Activated T-helper 1 cell treated with anti-CD3 and anti-CD28 coated beads, Interleukin-12 subunit alpha, Interleukin-12 subunit beta, Interleukin-2, Interleukin-4 antibody, amounts not matched to agents 30 ng/mL and 10 ng/mL and 1 ng/mL, durations not matched to agents 14 hours and 24 hours and 36 hours (primary cell): ENCODE measurements around the gene CTDSP2. TPM values are rescaled to one million over a fixed set of nuclear protein-coding genes. Genes with fewer than 3 reads are reported as not detected.

ENCODE experiments used
- DNase-seq: peaks from one replicate; pipeline ENCODE4 v3.0.0; 2021; ENCODE audit warnings: low spot score
- H3K27ac Mint-ChIP-seq: one replicate; pipeline ENCODE4 v1.8.0; 2021; ENCODE audit warnings: mild to moderate bottlenecking, mixed read lengths
- H3K27me3 Mint-ChIP-seq: one replicate; pipeline ENCODE4 v1.8.0; 2022; ENCODE audit warnings: mild to moderate bottlenecking, moderate library complexity, mixed read lengths; ENCODE audit not compliant: insufficient read depth
- H3K36me3 Mint-ChIP-seq: one replicate; pipeline ENCODE4 v1.8.0; 2021; ENCODE audit warnings: low read depth, mixed read lengths
- H3K4me1 Mint-ChIP-seq: one replicate; pipeline ENCODE4 v1.8.0; 2021; ENCODE audit warnings: low read depth, mixed read lengths
- H3K4me3 Mint-ChIP-seq: one replicate; pipeline ENCODE4 v1.8.0; 2021; ENCODE audit warnings: mild to moderate bottlenecking, moderate library complexity, mixed read lengths
- H3K9me3 Mint-ChIP-seq: one replicate; pipeline ENCODE4 v1.8.0; 2021; ENCODE audit warnings: mixed read lengths
- intact Hi-C: fragments of 100-400 bp; cut with micrococcal nuclease; formaldehyde crosslinking; loops from one replicate; pipeline ENCODE4 v1.15.1; 2024
- total RNA-seq: library from RNA; stranded (reverse); gene quantifications from 2 replicates; pipeline ENCODE4 v1.2.3, GENCODE V29; 2022

The CTDSP2 gene
- total RNA-seq, 1 donor from 2014 or later, result 96.5 TPM

DNA sequence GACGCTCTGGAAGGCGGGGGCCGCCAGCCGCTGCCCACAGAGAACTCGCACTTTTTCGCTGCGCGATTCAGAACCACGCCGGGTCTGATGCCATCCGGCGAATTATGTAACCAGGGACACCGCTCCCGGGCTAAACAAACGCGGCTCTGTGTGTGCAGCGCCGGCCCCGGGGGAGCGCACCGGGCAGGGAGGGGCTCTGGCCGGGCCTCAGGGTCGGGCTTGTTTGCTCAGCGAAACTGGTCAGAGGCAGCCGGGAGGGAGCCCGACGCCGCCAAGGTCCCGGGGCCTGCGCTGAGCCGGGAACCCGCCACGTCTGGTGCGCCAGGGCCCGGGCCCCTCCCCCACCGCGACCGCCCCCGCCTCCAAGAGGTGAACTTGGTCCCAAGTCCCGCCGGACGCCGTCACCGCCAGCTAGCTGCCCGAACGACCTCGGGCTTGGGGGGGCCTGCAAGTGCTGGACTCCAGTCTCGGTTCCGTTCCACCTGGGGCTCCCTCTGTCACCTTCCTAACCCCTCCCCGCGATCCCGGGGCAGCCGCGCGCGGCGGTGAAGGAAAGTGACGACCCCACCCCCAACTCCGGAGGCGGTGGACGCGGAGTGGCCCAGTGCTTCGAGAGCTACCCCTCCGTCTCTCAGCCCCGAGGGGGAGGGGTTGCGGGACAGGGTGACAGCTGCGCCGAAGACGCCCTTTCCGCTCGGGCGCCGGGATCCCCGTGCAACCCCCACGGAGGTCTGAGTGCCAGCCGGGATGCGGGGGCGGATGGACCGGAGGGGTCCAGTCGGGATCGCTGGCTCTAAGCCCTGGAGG, 848 bp downstream of the CTDSP2 start:
- intact Hi-C loops, result loop anchor here (1.0 to 5.0 kb wide), 6 partner anchors 14 to 368 kb away; partner anchors contain the start of genes ARHGAP9, CDK4, DDIT3 and MBD6
- peaks cover 9% of the 10 kb centered on the region for H3K36me3 Mint-ChIP-seq
- H3K9me3 Mint-ChIP-seq, result no peaks in the 10 kb centered on the region
- H3K27me3 Mint-ChIP-seq, result peaks cover 7% of the 10 kb centered on the region
- H3K27ac Mint-ChIP-seq, result peak overlapping the region; percentile 79
- H3K4me3 Mint-ChIP-seq, result peak overlapping the region; percentile 85
- DNase-seq, result peak; percentile 38
- peaks cover 44% of the 10 kb centered on the region for H3K4me1 Mint-ChIP-seq

- intact Hi-C loops, result loop anchor here (1.0 to 5.0 kb wide), 4 partner anchors 14 to 577 kb away; partner anchors contain the start of genes ARHGAP9, DDIT3 and MBD6
- Mint-ChIP-seq H3K9me3 (no peaks in the 10 kb centered on the region), H3K36me3 (peaks cover 9% of the 10 kb centered on the region), H3K4me1 (peaks cover 51% of the 10 kb centered on the region), H3K27ac (peak overlapping the region; percentile 87), H3K27me3 (peaks cover 3% of the 10 kb centered on the region), H3K4me3 (peak overlapping the region; percentile 85)
- DNase-seq, result no peak
Observed at GRCh38 chr12:57844709-57845477, 1.6 kb downstream of the CTDSP2 start.

GRCh38 chr12:57842342-57843294, 3.9 kb downstream of the CTDSP2 start:
- H3K27ac Mint-ChIP-seq, result peak overlapping the region; percentile 1
- peak overlapping the region; percentile 85 for H3K4me3 Mint-ChIP-seq
- no peak for DNase-seq
- no peaks in the 10 kb centered on the region for H3K27me3 Mint-ChIP-seq
- peaks cover 74% of the 10 kb centered on the region for H3K4me1 Mint-ChIP-seq
- H3K36me3 Mint-ChIP-seq, result peaks cover 12% of the 10 kb centered on the region
- no peaks in the 10 kb centered on the region for H3K9me3 Mint-ChIP-seq
- intact Hi-C loops, result loop anchor here (5.0 kb wide), 1 partner anchor 580 kb away; no protein-coding TSS in a partner anchor

DNA sequence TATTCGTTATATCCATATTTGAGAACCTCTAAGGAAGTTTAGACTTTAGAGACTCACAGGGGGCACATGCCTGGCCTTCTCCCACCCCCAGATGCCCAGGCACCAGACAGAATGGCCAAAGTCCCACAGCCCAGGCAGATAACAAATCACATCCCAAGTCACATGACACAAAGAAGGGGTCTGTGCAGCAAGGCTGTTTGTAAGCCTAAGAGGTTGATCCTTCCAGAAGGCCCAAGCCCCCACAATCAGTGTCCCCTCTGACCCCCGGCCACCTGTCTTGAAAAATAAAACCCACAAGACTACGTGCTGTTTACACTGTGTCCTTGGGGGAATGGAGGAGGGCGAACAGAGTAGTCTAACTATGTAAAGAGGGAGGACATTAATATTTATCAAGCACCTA, 5.1 kb downstream of the CTDSP2 start:
- H3K27ac Mint-ChIP-seq, result no peak overlapping the region
- H3K4me1 Mint-ChIP-seq, result peaks cover 79% of the 10 kb centered on the region
- H3K36me3 Mint-ChIP-seq, result peaks cover 12% of the 10 kb centered on the region
- H3K4me3 Mint-ChIP-seq, result no peak overlapping the region
- H3K9me3 Mint-ChIP-seq, result no peaks in the 10 kb centered on the region
- intact Hi-C loops, result loop anchor here (5.0 kb wide), 1 partner anchor 581 kb away; no protein-coding TSS in a partner anchor
- DNase-seq, result no peak
- no peaks in the 10 kb centered on the region for H3K27me3 Mint-ChIP-seq

DNA sequence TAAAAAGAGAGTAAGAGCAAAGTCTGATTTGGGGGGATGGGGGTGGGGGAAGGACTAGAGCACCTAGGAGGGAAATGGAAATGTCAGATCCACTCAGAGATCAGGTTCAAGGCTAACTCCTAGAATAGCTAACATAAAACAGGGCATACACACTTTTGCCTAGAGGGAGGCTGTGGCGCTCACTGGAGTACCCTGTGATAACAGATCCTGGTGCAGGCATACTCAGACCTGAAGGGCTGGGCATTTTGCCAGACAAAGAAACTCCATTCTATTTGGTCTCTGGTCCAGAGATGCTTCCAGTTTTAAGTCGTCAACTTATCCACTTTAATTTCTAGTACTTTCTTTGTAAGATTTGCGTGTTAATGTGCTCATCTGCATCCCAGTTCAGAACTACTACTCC, 5.8 kb downstream of the CTDSP2 start:
- H3K27ac Mint-ChIP-seq, result no peak overlapping the region
- no peaks in the 10 kb centered on the region for H3K9me3 Mint-ChIP-seq
- intact Hi-C loops, result loop anchor here (5.0 kb wide), 1 partner anchor 582 kb away; no protein-coding TSS in a partner anchor
- H3K4me1 Mint-ChIP-seq, result peaks cover 86% of the 10 kb centered on the region
- no peak overlapping the region for H3K4me3 Mint-ChIP-seq
- DNase-seq, result no peak
- H3K36me3 Mint-ChIP-seq, result peaks cover 12% of the 10 kb centered on the region
- no peaks in the 10 kb centered on the region for H3K27me3 Mint-ChIP-seq

- DNase-seq, result no peak
- Mint-ChIP-seq H3K4me3 (no peak overlapping the region), H3K27ac (peak overlapping the region; percentile 85), H3K9me3 (no peaks in the 10 kb centered on the region), H3K27me3 (no peaks in the 10 kb centered on the region), H3K4me1 (peaks cover 93% of the 10 kb centered on the region), H3K36me3 (peaks cover 12% of the 10 kb centered on the region)
- intact Hi-C loops, result loop anchor here (2.0 to 5.0 kb wide), 2 partner anchors 59 to 582 kb away; no protein-coding TSS in a partner anchor
Observed at GRCh38 chr12:57839996-57840395, 6.5 kb downstream of the CTDSP2 start.

- intact Hi-C loops, result loop anchor here (1.0 to 2.0 kb wide), 2 partner anchors 9 to 60 kb away; no protein-coding TSS in a partner anchor
- Mint-ChIP-seq H3K9me3 (no peaks in the 10 kb centered on the region), H3K4me3 (peak overlapping the region; percentile 68), H3K4me1 (peaks cover 92% of the 10 kb centered on the region), H3K36me3 (peaks cover 8% of the 10 kb centered on the region), H3K27me3 (no peaks in the 10 kb centered on the region), H3K27ac (peak overlapping the region; percentile 85)
- DNase-seq, result peak; percentile 24
Observed at GRCh38 chr12:57838594-57839302, 7.8 kb downstream of the CTDSP2 start.

- Mint-ChIP-seq H3K4me3 (peak overlapping the region; percentile 42), H3K4me1 (peaks cover 92% of the 10 kb centered on the region), H3K27ac (peak overlapping the region; percentile 85), H3K27me3 (no peaks in the 10 kb centered on the region), H3K9me3 (no peaks in the 10 kb centered on the region), H3K36me3 (peaks cover 10% of the 10 kb centered on the region)
- intact Hi-C loops, result loop anchor here (1.0 to 2.0 kb wide), 2 partner anchors 9 to 61 kb away; no protein-coding TSS in a partner anchor
- DNase-seq, result no peak
Observed at GRCh38 chr12:57837864-57838562, 8.5 kb downstream of the CTDSP2 start.

DNA sequence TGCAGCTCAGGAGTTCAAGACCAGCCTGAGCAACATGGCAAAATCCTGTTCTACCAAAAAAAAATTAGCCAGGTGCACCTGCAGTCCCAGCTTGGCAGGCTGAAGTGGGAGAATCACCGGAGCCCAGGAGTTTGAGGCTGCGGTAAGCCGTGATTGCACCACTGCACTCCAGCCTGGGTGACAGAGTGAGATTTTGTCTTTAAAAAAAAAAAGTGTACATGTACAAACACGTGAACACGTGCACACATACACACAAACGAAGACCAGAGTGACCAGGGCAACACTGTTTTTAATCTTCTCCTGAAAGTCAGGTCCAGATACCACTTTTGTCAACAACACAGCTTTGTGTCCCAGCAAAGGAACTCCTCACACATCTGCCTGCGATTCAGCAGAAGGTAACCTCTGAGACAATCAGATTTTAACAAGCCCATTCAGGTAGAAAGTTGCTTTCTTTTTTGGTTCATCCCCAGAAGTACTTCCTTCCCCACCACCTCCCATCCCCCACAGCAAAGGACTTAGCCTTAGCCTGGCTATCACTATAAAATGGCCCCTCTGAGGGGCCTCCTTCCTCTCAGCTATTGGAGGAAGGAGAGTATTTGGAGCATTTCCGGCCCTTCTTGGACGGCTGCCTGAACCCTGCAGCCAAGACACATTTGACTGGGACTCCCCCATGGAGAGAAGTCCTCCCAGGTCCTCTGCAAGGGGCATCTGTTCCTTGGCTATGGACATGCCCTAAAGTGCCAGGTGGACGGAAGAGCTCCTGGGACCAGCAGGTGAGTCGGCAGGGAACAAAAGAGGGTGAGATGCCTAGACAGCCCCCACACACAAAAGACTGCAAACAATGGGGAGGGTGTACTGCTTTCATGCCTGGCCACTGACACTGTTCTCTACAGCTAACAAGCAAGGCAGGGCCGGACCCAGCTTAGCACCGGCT, 9.8 kb downstream of the CTDSP2 start:
- Mint-ChIP-seq H3K27ac (peak overlapping the region; percentile 87), H3K4me3 (peak overlapping the region; percentile 47), H3K4me1 (peaks cover 84% of the 10 kb centered on the region), H3K36me3 (peaks cover 5% of the 10 kb centered on the region), H3K9me3 (no peaks in the 10 kb centered on the region), H3K27me3 (no peaks in the 10 kb centered on the region)
- peak; percentile 33 for DNase-seq
- intact Hi-C loops, result no loop called here

GRCh38 chr12:57835366-57836288, 10.9 kb downstream of the CTDSP2 start:
- Mint-ChIP-seq H3K27ac (peak overlapping the region; percentile 87), H3K4me3 (peak overlapping the region; percentile 47), H3K4me1 (peaks cover 79% of the 10 kb centered on the region), H3K9me3 (no peaks in the 10 kb centered on the region), H3K36me3 (peaks cover 5% of the 10 kb centered on the region), H3K27me3 (no peaks in the 10 kb centered on the region)
- intact Hi-C loops, result no loop called here
- DNase-seq, result no peak
